HepG2 (cell line): ENCODE results near the gene CITED4. TPM values are rescaled to one million over a fixed set of nuclear protein-coding genes. Genes with fewer than 3 reads are reported as not detected.

ENCODE experiments used
- ATAC-seq: fragments of 200-7000 bp; cut with Tn5 transposase; 3 replicates; pipeline ENCODE4 v1.9.1; 2020; ENCODE audit warnings: mild to moderate bottlenecking, moderate library complexity
- BruUV-seq: library from RNA; stranded (reverse); fragments of 400-500 nt; replicated peaks from 2 replicates; lab custom pipeline; 2021; lab: Mats Ljungman, UMichigan
- CTCF ChIA-PET: fragments of 300-600 bp; formaldehyde crosslinking; extraction: SDS; loops from one replicate; lab custom pipeline; 2021; ENCODE audit warnings: low total read pairs, inconsistent platforms, low intra/inter-chr PET ratio; lab: Yijun Ruan, JAX
- POLR2A ChIA-PET: fragments of 350-600 bp; sonication (Branson Sonifier 250); formaldehyde crosslinking; loops from one replicate; lab custom pipeline; 2020; ENCODE audit warnings: antibody characterized with exemption, inconsistent platforms; lab: Yijun Ruan, JAX
- DNase-seq: peaks from one replicate; pipeline ENCODE4 v3.0.0-alpha.2; 2015; ENCODE audit warnings: low spot score
- FAIRE-seq: peaks from 3 replicates; lab custom pipeline; 2011; peaks lifted over from hg19 to GRCh38; lab: Jason Lieb, UNC
- H2AFZ ChIP-seq: one replicate; pipeline ENCODE4 v1.6.1; 2011; ENCODE audit warnings: low read length, inconsistent platforms
- H3K27ac ChIP-seq: fragments of 300-600 bp; 3 replicates; pipeline ENCODE4 v1.8.0; 2011; ENCODE audit warnings: mixed run types, mild to moderate bottlenecking, mixed read lengths, low read length, inconsistent platforms; ENCODE audit not compliant: insufficient read depth; ENCODE audit errors: extremely low read length
- H3K27me3 ChIP-seq, 2 experiments: fragments of 200-600 bp in 1 of 2; 2 replicates in 1 of 2; 3 replicates in 1 of 2; pipeline versions ENCODE4 v1.6.0 to v1.8.0; 2011; ENCODE audit warnings: low read length in 2 of 2, mild to moderate bottlenecking in 2 of 2, moderate library complexity in 2 of 2, inconsistent platforms in 1 of 2; ENCODE audit not compliant: insufficient read depth in 2 of 2, control insufficient read depth in 1 of 2
- H3K36me3 ChIP-seq, 2 experiments: fragments of 200-600 bp in 1 of 2; replicated peaks in 1 of 2; 2 replicates in 1 of 2; 3 replicates in 1 of 2; pipeline versions ENCODE4 v1.5.1 to v1.8.0; 2011; ENCODE audit warnings: low read length in 2 of 2, inconsistent platforms in 1 of 2; ENCODE audit not compliant: insufficient read depth in 2 of 2, control insufficient read depth in 1 of 2
- H3K4me1 ChIP-seq: 2 replicates; pipeline ENCODE4 v1.5.1; 2012; ENCODE audit warnings: low read length, inconsistent platforms; ENCODE audit not compliant: insufficient read depth
- H3K4me2 ChIP-seq: 2 replicates; pipeline ENCODE4 v1.6.0; 2011; ENCODE audit warnings: low read depth, low read length, inconsistent platforms
- H3K4me3 ChIP-seq, 3 experiments: fragments of 200-600 bp in 1 of 3; sonication (generic), shearing (Covaris generic) in 1 of 3; replicated peaks in 1 of 3; 2 replicates each; pipeline ENCODE4 v1.5.1; 2011 to 2016; ENCODE audit warnings: low read length in 3 of 3, inconsistent platforms in 2 of 3, low read depth in 2 of 3, mild to moderate bottlenecking in 2 of 3, control low read depth in 1 of 3, mixed read lengths in 1 of 3; ENCODE audit not compliant: insufficient read depth in 1 of 3
- H3K79me2 ChIP-seq: one replicate; pipeline ENCODE4 v1.6.1; 2011; ENCODE audit warnings: low read length, inconsistent platforms; ENCODE audit not compliant: insufficient read depth
- H3K9ac ChIP-seq: 2 replicates; pipeline ENCODE4 v1.6.0; 2011; ENCODE audit warnings: mild to moderate bottlenecking, low read depth, low read length, inconsistent platforms; ENCODE audit not compliant: insufficient read depth
- H3K9me3 ChIP-seq: 2 replicates; pipeline ENCODE4 v1.5.1; 2012; ENCODE audit warnings: mild to moderate bottlenecking, low read length
- H4K20me1 ChIP-seq: 2 replicates; pipeline ENCODE4 v1.6.0; 2011; ENCODE audit warnings: inconsistent platforms, mild to moderate bottlenecking, low read length, moderate library complexity; ENCODE audit not compliant: insufficient read depth
- AGO2 ChIP-seq: fragments of 200-400 bp; formaldehyde crosslinking; optimal IDR thresholded peaks from 2 replicates; pipeline ENCODE3; 2017; ENCODE audit warnings: mild to moderate bottlenecking, low read depth, low read length, moderate library complexity
- ARNT2 ChIP-seq: sonication (generic); formaldehyde crosslinking; IDR thresholded peaks from 2 replicates; pipeline ENCODE4 v1.8.0; 2022; ENCODE audit warnings: mild to moderate bottlenecking, low read depth, missing genetic modification reagents, moderate library complexity
- CCAR2 ChIP-seq: fragments of 200-400 bp; formaldehyde crosslinking; optimal IDR thresholded peaks from 2 replicates; pipeline ENCODE3; 2018; ENCODE audit warnings: low read depth, mild to moderate bottlenecking, low read length, moderate library complexity
- CEBPG ChIP-seq: IDR thresholded peaks from 2 replicates; pipeline ENCODE4 v1.6.1; 2016
- DR1 ChIP-seq: sonication (generic); formaldehyde crosslinking; IDR thresholded peaks from 2 replicates; pipeline ENCODE4 v1.8.0; 2021; ENCODE audit warnings: mild to moderate bottlenecking, missing genetic modification reagents, inconsistent platforms
- HOXA9 ChIP-seq: sonication (generic); formaldehyde crosslinking; IDR thresholded peaks from 2 replicates; pipeline ENCODE4 v1.8.1; 2022; ENCODE audit warnings: missing genetic modification reagents, mild to moderate bottlenecking, moderate library complexity, borderline replicate concordance
- MAFG ChIP-seq: sonication (generic); formaldehyde crosslinking; IDR thresholded peaks from 2 replicates; pipeline ENCODE4 v1.5.1; 2020; ENCODE audit warnings: mild to moderate bottlenecking, missing genetic modification reagents
- MAFK ChIP-seq, 2 experiments: IDR thresholded peaks in 1 of 2; conservative IDR thresholded peaks in 1 of 2; 2 replicates each; pipeline ENCODE4 v1.6.1; 2011; ENCODE audit warnings: improper control_type of control experiment in 2 of 2, low read length in 2 of 2
- NCOA5 ChIP-seq: sonication (generic); formaldehyde crosslinking; IDR thresholded peaks from 2 replicates; pipeline ENCODE4 v1.4.0; 2020; ENCODE audit warnings: missing genetic modification reagents
- RFX3 ChIP-seq: IDR thresholded peaks from 2 replicates; pipeline ENCODE4 v1.6.1; 2016; ENCODE audit warnings: missing biosample characterization, missing genetic modification reagents
- SIX4 ChIP-seq: sonication (generic); formaldehyde crosslinking; IDR thresholded peaks from 2 replicates; pipeline ENCODE4 v1.4.0; 2020; ENCODE audit warnings: missing genetic modification reagents
- STAG1 ChIP-seq: sonication (generic); formaldehyde crosslinking; IDR thresholded peaks from 2 replicates; pipeline ENCODE4 v1.4.0; 2020; ENCODE audit warnings: missing genetic modification reagents
- ZFP62 ChIP-seq: sonication (generic); formaldehyde crosslinking; IDR thresholded peaks from 2 replicates; pipeline ENCODE4 v1.4.0; 2020; ENCODE audit warnings: missing genetic modification reagents
- ZNF160 ChIP-seq: sonication (generic); formaldehyde crosslinking; IDR thresholded peaks from 2 replicates; pipeline ENCODE4 v1.8.0; 2022; ENCODE audit warnings: mild to moderate bottlenecking, inconsistent platforms, missing genetic modification reagents
- ZNF331 ChIP-seq: sonication (generic); formaldehyde crosslinking; IDR thresholded peaks from 2 replicates; pipeline ENCODE4 v1.4.0; 2020; ENCODE audit warnings: missing genetic modification reagents
- ZNF33A ChIP-seq: sonication (generic); formaldehyde crosslinking; IDR thresholded peaks from 2 replicates; pipeline ENCODE4 v1.5.1; 2020; ENCODE audit warnings: missing genetic modification reagents, mild to moderate bottlenecking, moderate library complexity, borderline replicate concordance
- ZNF510 ChIP-seq: sonication (generic); formaldehyde crosslinking; IDR thresholded peaks from 2 replicates; pipeline ENCODE4 v1.4.0; 2020; ENCODE audit warnings: low read depth, mild to moderate bottlenecking, missing genetic modification reagents
- WGBS: methylation state at CpG from one replicate; pipeline ENCODE4 v1.1.6; 2017; ENCODE audit warnings: low lambda C conversion rate; 5-methylcytosine and 5-hydroxymethylcytosine counted together
- in situ Hi-C: cut with HindIII; loops from 2 replicates; pipeline ENCODE4 v1.10.0; 2017; ENCODE audit warnings: low pct_unique_long_range_greater_than_20kb; ENCODE audit not compliant: extremely low pct_ligation_motif_present
- intact Hi-C: fragments of 100-400 bp; cut with micrococcal nuclease; formaldehyde crosslinking; loops from one replicate; pipeline ENCODE4 v1.10.0; 2022; ENCODE audit not compliant: unreplicated experiment
- polyA plus RNA-seq, 8 experiments: library from polyadenylated mRNA; depleted of rRNA in 3 of 8; stranded (reverse) in 7 of 8; unstranded in 1 of 8; fragments of >200 nt; fragmentation: Illumina TruSeq in 4 of 8; extraction: Trizol in 4 of 8; gene quantifications; 2 replicates each; pipeline versions ENCODE4 v1.2.1 to v1.2.3, GENCODE V29; 2011 to 2016; ENCODE audit warnings: low read depth in 4 of 8, missing spikeins in 1 of 8, mixed read lengths in 1 of 8; ENCODE audit not compliant: insufficient read depth in 1 of 8
- total RNA-seq, 5 experiments: library from RNA; depleted of rRNA; stranded (reverse); fragments of >200 nt; fragmentation: Illumina TruSeq; extraction: Trizol; gene quantifications; 2 replicates each; pipeline ENCODE4 v1.2.3, GENCODE V29; 2016; ENCODE audit warnings: low read depth in 1 of 5
- TF ChIP-seq, protein P1 (sequence below): sonication (generic); formaldehyde crosslinking; IDR thresholded peaks from 2 replicates; pipeline ENCODE4 v1.5.1; 2020; ENCODE audit warnings: mild to moderate bottlenecking, moderate library complexity, missing genetic modification reagents
- TF ChIP-seq, protein P2 (sequence below): sonication (generic); formaldehyde crosslinking; IDR thresholded peaks from 2 replicates; pipeline ENCODE4 v1.5.0; 2020; ENCODE audit warnings: mild to moderate bottlenecking, missing genetic modification reagents

CITED4 gene
- total and polyA plus RNA-seq, 2 of the 13 experiments (the other 11 are each of a cell fraction or from before 2014, with no cell fraction given): 1.5 to 9.9 TPM

- TF ChIP-seq, protein P1, sequence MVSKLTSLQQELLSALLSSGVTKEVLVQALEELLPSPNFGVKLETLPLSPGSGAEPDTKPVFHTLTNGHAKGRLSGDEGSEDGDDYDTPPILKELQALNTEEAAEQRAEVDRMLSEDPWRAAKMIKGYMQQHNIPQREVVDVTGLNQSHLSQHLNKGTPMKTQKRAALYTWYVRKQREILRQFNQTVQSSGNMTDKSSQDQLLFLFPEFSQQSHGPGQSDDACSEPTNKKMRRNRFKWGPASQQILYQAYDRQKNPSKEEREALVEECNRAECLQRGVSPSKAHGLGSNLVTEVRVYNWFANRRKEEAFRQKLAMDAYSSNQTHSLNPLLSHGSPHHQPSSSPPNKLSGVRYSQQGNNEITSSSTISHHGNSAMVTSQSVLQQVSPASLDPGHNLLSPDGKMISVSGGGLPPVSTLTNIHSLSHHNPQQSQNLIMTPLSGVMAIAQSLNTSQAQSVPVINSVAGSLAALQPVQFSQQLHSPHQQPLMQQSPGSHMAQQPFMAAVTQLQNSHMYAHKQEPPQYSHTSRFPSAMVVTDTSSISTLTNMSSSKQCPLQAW: no peak
- TF ChIP-seq, protein P2, sequence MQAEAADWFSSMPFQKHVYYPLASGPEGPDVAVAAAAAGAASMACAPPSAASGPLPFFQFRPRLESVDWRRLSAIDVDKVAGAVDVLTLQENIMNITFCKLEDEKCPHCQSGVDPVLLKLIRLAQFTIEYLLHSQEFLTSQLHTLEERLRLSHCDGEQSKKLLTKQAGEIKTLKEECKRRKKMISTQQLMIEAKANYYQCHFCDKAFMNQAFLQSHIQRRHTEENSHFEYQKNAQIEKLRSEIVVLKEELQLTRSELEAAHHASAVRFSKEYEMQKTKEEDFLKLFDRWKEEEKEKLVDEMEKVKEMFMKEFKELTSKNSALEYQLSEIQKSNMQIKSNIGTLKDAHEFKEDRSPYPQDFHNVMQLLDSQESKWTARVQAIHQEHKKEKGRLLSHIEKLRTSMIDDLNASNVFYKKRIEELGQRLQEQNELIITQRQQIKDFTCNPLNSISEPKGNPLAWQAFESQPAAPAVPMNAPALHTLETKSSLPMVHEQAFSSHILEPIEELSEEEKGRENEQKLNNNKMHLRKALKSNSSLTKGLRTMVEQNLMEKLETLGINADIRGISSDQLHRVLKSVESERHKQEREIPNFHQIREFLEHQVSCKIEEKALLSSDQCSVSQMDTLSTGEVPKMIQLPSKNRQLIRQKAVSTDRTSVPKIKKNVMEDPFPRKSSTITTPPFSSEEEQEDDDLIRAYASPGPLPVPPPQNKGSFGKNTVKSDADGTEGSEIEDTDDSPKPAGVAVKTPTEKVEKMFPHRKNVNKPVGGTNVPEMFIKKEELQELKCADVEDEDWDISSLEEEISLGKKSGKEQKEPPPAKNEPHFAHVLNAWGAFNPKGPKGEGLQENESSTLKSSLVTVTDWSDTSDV (CRISPR knock-in tag): no peak
- TF ChIP-seq STAG1 (CRISPR knock-in tag) (peak; percentile 25; the same call in 1 of the 2 replicates), ARNT2 (no peak)
These were observed 41.8 kb downstream of the CITED4 start (continued) for GRCh38 chr1:40820251-40820797.

GRCh38 chr1:40819101-40819500 lies 43.1 kb downstream of the CITED4 start:
- BruUV-seq: no TSS peak
- TF ChIP-seq MAFK (conservative IDR thresholded peaks at IDR 0.05 in 1 of 2, IDR thresholded peaks at IDR 0.05 in 1 of 2; ENCODE audit: low read length in 2 of 2): no peak
- TF ChIP-seq NCOA5: no peak
- no peak for TF ChIP-seq AGO2
- TF ChIP-seq ZNF160: no peak
- TF ChIP-seq CCAR2: no peak
- TF ChIP-seq RFX3 (CRISPR knock-in tag): no peak
- no peak for TF ChIP-seq MAFG (CRISPR knock-in tag)
- TF ChIP-seq HOXA9 (CRISPR knock-in tag): no peak
- no peak for TF ChIP-seq SIX4 (CRISPR knock-in tag)
- no peak for TF ChIP-seq ZNF510 (CRISPR knock-in tag)
- no peak for TF ChIP-seq DR1 (CRISPR knock-in tag)
- TF ChIP-seq ZNF33A (CRISPR knock-in tag): no peak
- TF ChIP-seq ZNF331 (CRISPR knock-in tag): no peak
- TF ChIP-seq ZFP62 (CRISPR knock-in tag): no peak
- no peak for TF ChIP-seq CEBPG (CRISPR knock-in tag)

More at GRCh38 chr1:40819101-40819500, 43.1 kb downstream of the CITED4 start:
- ChIA-PET POLR2A (no interaction called here), CTCF (no interaction called here)
- Histone ChIP-seq H3K4me1 (peaks cover 8% of the 10 kb centered on the region), H3K36me3 (no peaks in the 10 kb centered on the region), H3K27me3 (peaks cover 0 to 8% of the 10 kb centered on the region in 2 experiments; a peak in 3 of 5 replicates), H2AFZ (no peak overlapping the region), H3K9ac (no peak overlapping the region), H3K4me3 (no peak overlapping the region), H3K9me3 (no peaks in the 10 kb centered on the region), H3K27ac (no peak overlapping the region), H3K79me2 (no peaks in the 10 kb centered on the region), H3K4me2 (no peak overlapping the region), H4K20me1 (no peaks in the 10 kb centered on the region)
- intact Hi-C loops: no loop called here
- no peak for DNase-seq
- FAIRE-seq: no peak
- WGBS: 79% methylated on average over 26 of the region's 26 CpGs
- ATAC-seq: no peak
- in situ Hi-C loops: no loop called here
